T-cell (primary cell): ENCODE measurements around the gene CFAP299. TPM values are rescaled to one million over a fixed set of nuclear protein-coding genes. Genes with fewer than 3 reads are reported as not detected.

Experiments
- ATAC-seq, 4 experiments: fragments of 200-7000 bp in 3 of 4; fragments of 150-1000 bp in 1 of 4; cut with Tn5 transposase; replicated peaks in 1 of 4; 1 replicate in 3 of 4; 2 replicates in 1 of 4; pipeline ENCODE4 v1.10.0; 2021; ENCODE audit warnings: moderate library complexity in 3 of 4, mild to moderate bottlenecking in 2 of 4, moderate number of reproducible peaks in 1 of 4
- CTCF ChIA-PET, 2 donors: fragments of 300-600 bp; sonication (Branson Sonifier 250); formaldehyde crosslinking; loops; one replicate each; lab custom pipeline; 2022; ENCODE audit warnings: antibody characterized with exemption in 2 of 2; lab: Charles Lee
- POLR2A ChIA-PET, 2 donors: fragments of 300-600 bp; sonication (Branson Sonifier 250); formaldehyde crosslinking; loops; one replicate each; lab custom pipeline; 2022; ENCODE audit warnings: antibody characterized with exemption in 2 of 2; lab: Charles Lee
- DNase-seq, 35 experiments: peaks; one replicate each; pipeline versions ENCODE4 v3.0.0 to v3.0.0-alpha.2; 2013 to 2023
- H3K27ac ChIP-seq: one replicate; pipeline ENCODE4 v1.5.1; 2013; ENCODE audit warnings: low read length
- H3K27me3 ChIP-seq, 2 experiments: replicated peaks in 1 of 2; 1 replicate in 1 of 2; 2 replicates in 1 of 2; pipeline versions ENCODE4 v1.6.1 to v1.7.0; 2013; ENCODE audit warnings: low read length in 1 of 2, mixed read lengths in 1 of 2; ENCODE audit not compliant: control insufficient read depth in 2 of 2, insufficient read depth in 2 of 2; ENCODE audit errors: extremely low read depth in 1 of 2
- H3K36me3 ChIP-seq, 2 donors: 1 replicate in 1 of 2; 2 replicates in 1 of 2; pipeline versions ENCODE4 v1.6.1 to v1.7.0; 2013; ENCODE audit warnings: low read length in 1 of 2; ENCODE audit not compliant: control insufficient read depth in 2 of 2, insufficient read depth in 1 of 2; ENCODE audit errors: extremely low read depth in 1 of 2
- H3K4me1 ChIP-seq, 2 experiments: 1 replicate in 1 of 2; 2 replicates in 1 of 2; pipeline versions ENCODE4 v1.6.1 to v1.7.0; 2013; ENCODE audit warnings: low read length in 2 of 2, mixed read lengths in 1 of 2; ENCODE audit not compliant: insufficient read depth in 2 of 2, control insufficient read depth in 1 of 2; ENCODE audit errors: extremely low read depth in 1 of 2
- H3K4me3 ChIP-seq, 2 donors: 1 replicate in 1 of 2; 2 replicates in 1 of 2; pipeline versions ENCODE4 v1.5.1 to v1.7.0; 2013; ENCODE audit warnings: mild to moderate bottlenecking in 2 of 2, low read length in 1 of 2, moderate library complexity in 1 of 2; ENCODE audit not compliant: control insufficient read depth in 1 of 2; ENCODE audit errors: extremely low read depth in 1 of 2
- H3K9me3 ChIP-seq: 2 replicates; pipeline ENCODE4 v1.7.0; 2013
- H3K27ac Mint-ChIP-seq, 2 donors: one replicate each; pipeline ENCODE4 v1.8.0; 2020 to 2021; ENCODE audit warnings: mild to moderate bottlenecking in 2 of 2, mixed read lengths in 2 of 2
- H3K27me3 Mint-ChIP-seq, 2 donors: one replicate each; pipeline ENCODE4 v1.8.0; 2021 to 2022; ENCODE audit warnings: mixed read lengths in 2 of 2
- H3K36me3 Mint-ChIP-seq: one replicate; pipeline ENCODE4 v1.8.0; 2021; ENCODE audit warnings: mixed read lengths
- H3K4me1 Mint-ChIP-seq, 3 donors: one replicate each; pipeline ENCODE4 v1.8.0; 2020 to 2022; ENCODE audit warnings: mixed read lengths in 3 of 3, mild to moderate bottlenecking in 1 of 3
- H3K4me3 Mint-ChIP-seq, 3 donors: one replicate each; pipeline ENCODE4 v1.8.0; 2020 to 2022; ENCODE audit warnings: mild to moderate bottlenecking in 3 of 3, mixed read lengths in 3 of 3, moderate library complexity in 3 of 3
- H3K9me3 Mint-ChIP-seq, 3 donors: one replicate each; pipeline ENCODE4 v1.8.0; 2020 to 2022; ENCODE audit warnings: mixed read lengths in 3 of 3
- WGBS: methylation state at CpG from one replicate; pipeline ENCODE4 v1.1.5; 2013; ENCODE audit warnings: missing lambda C conversion rate; ENCODE audit not compliant: insufficient coverage; 5-methylcytosine and 5-hydroxymethylcytosine counted together
- total RNA-seq, 35 experiments: library from RNA in 6 of 35; stranded (reverse) in 6 of 35; fragments of 120-200 nt in 1 of 35; gene quantifications; one replicate each; pipeline versions ENCODE4 v1.2.1 to v1.2.4 and lab custom pipeline; 2013 to 2026

Gene CFAP299
- total RNA-seq, 5 donors from 2014 or later (not counting 1 experiment from before 2014, with no cell fraction given), result 0.35 TPM; not detected in 4

GRCh38 chr4:80986011-80986410, 650.5 kb downstream of the CFAP299 start:
- CTCF ChIA-PET, result interaction anchor here in 1 of 2 donors (0.6 to 1.5 kb wide), 3 partner anchors 54 to 624 kb away, joined by 4 to 7 read pairs (median 6); no protein-coding TSS in a partner anchor
- H3K27me3 ChIP-seq, result no peaks in the 10 kb centered on the region
- no peak overlapping the region for H3K4me3 ChIP-seq
- no peaks in the 10 kb centered on the region for H3K9me3 ChIP-seq
- H3K4me3 Mint-ChIP-seq, result no peak overlapping the region
- H3K4me1 ChIP-seq, result no peaks in the 10 kb centered on the region
- H3K27me3 Mint-ChIP-seq, result peaks cover 15 to 20% of the 10 kb centered on the region in 2 donors
- no peaks in the 10 kb centered on the region for H3K9me3 Mint-ChIP-seq
- H3K4me1 Mint-ChIP-seq, result peaks cover 0 to 5% (median 4%) of the 10 kb centered on the region in 3 donors
- ATAC-seq (no peak), DNase-seq (no peak)
- H3K27ac ChIP-seq, result no peak overlapping the region
- POLR2A ChIA-PET, result no interaction called here
- H3K27ac Mint-ChIP-seq, result no peak overlapping the region
- H3K36me3 ChIP-seq, result no peaks in the 10 kb centered on the region
- no peaks in the 10 kb centered on the region for H3K36me3 Mint-ChIP-seq

- Mint-ChIP-seq H3K36me3 (no peaks in the 10 kb centered on the region), H3K9me3 (no peaks in the 10 kb centered on the region), H3K4me1 (peaks cover 0 to 5% (median 4%) of the 10 kb centered on the region in 3 donors), H3K27ac (no peak overlapping the region), H3K27me3 (peaks cover 5 to 13% of the 10 kb centered on the region in 2 donors), H3K4me3 (no peak overlapping the region)
- WGBS, result 14% methylated on average over 1 of the region's 2 CpGs
- ChIA-PET POLR2A (interaction anchor here (0.5 to 0.7 kb wide), 2 partner anchors 628 to 1912 kb away, joined by 3 to 8 read pairs; no protein-coding TSS in a partner anchor), CTCF (interaction anchor here (0.6 to 4.2 kb wide), 21 partner anchors 9 to 808 kb away, joined by 3 to 37 read pairs (median 5); no protein-coding TSS in a partner anchor)
- Histone ChIP-seq H3K4me1 (no peaks in the 10 kb centered on the region), H3K27me3 (no peaks in the 10 kb centered on the region), H3K9me3 (no peaks in the 10 kb centered on the region), H3K36me3 (no peaks in the 10 kb centered on the region), H3K4me3 (no peak overlapping the region), H3K27ac (no peak overlapping the region)
- ATAC-seq (peak in 2 of 4 experiments; percentile 13 to 53), DNase-seq (peak in 12 of 35 experiments; percentile 2 to 69 (median 6))
Observed at GRCh38 chr4:80989921-80990544, 654.5 kb downstream of the CFAP299 start.

- Mint-ChIP-seq H3K4me3 (no peak overlapping the region), H3K27ac (no peak overlapping the region), H3K9me3 (no peaks in the 10 kb centered on the region), H3K4me1 (peaks cover 0 to 5% (median 4%) of the 10 kb centered on the region in 3 donors), H3K27me3 (peaks cover 5 to 13% of the 10 kb centered on the region in 2 donors), H3K36me3 (no peaks in the 10 kb centered on the region)
- Histone ChIP-seq H3K9me3 (no peaks in the 10 kb centered on the region), H3K27ac (no peak overlapping the region), H3K36me3 (no peaks in the 10 kb centered on the region), H3K4me1 (no peaks in the 10 kb centered on the region), H3K4me3 (no peak overlapping the region), H3K27me3 (no peaks in the 10 kb centered on the region)
- ChIA-PET POLR2A (interaction anchor here in 1 of 2 donors (0.5 kb wide), 1 partner anchor 1911 kb away, joined by 8 read pairs; no protein-coding TSS in a partner anchor), CTCF (interaction anchor here (0.6 to 4.2 kb wide), 11 partner anchors 10 to 632 kb away, joined by 3 to 37 read pairs (median 10); no protein-coding TSS in a partner anchor)
- DNase-seq, result no peak
- ATAC-seq, result no peak
- no CpG with 5 or more reads among the region's 2 CpGs for WGBS
Observed at GRCh38 chr4:80990851-80991250, 655.3 kb downstream of the CFAP299 start.

GRCh38 chr4:80999943-81000342, 664.4 kb downstream of the CFAP299 start:
- Mint-ChIP-seq H3K27ac (no peak overlapping the region), H3K27me3 (peaks cover 5 to 11% of the 10 kb centered on the region in 2 donors), H3K36me3 (no peaks in the 10 kb centered on the region), H3K9me3 (no peaks in the 10 kb centered on the region), H3K4me3 (no peak overlapping the region), H3K4me1 (peaks cover 0 to 7% (median 0%) of the 10 kb centered on the region in 3 donors)
- WGBS, result no CpG with 5 or more reads among the region's 3 CpGs
- H3K9me3 ChIP-seq, result no peaks in the 10 kb centered on the region
- CTCF ChIA-PET, result no interaction called here
- no peak overlapping the region for H3K4me3 ChIP-seq
- no peaks in the 10 kb centered on the region for H3K36me3 ChIP-seq
- POLR2A ChIA-PET, result no interaction called here
- no peak for DNase-seq
- H3K27me3 ChIP-seq, result no peaks in the 10 kb centered on the region
- ATAC-seq, result no peak
- no peak overlapping the region for H3K27ac ChIP-seq
- H3K4me1 ChIP-seq, result no peaks in the 10 kb centered on the region

GRCh38 chr4:81003597-81004111, 668.1 kb downstream of the CFAP299 start:
- no peak overlapping the region for H3K4me3 Mint-ChIP-seq
- DNase-seq, result no peak
- H3K4me1 Mint-ChIP-seq, result peaks cover 0 to 7% (median 0%) of the 10 kb centered on the region in 3 donors
- WGBS, result 17% methylated on average over 1 of the region's 2 CpGs
- no peaks in the 10 kb centered on the region for H3K36me3 ChIP-seq
- H3K4me1 ChIP-seq, result no peaks in the 10 kb centered on the region
- ChIA-PET CTCF (interaction anchor here (0.6 kb wide), 2 partner anchors 12 to 641 kb away, joined by 3 read pairs; no protein-coding TSS in a partner anchor), POLR2A (no interaction called here)
- H3K27ac ChIP-seq, result no peak overlapping the region
- peaks cover 3 to 17% of the 10 kb centered on the region in 2 donors for H3K27me3 Mint-ChIP-seq
- no peaks in the 10 kb centered on the region for H3K36me3 Mint-ChIP-seq
- ATAC-seq, result no peak
- no peak overlapping the region for H3K27ac Mint-ChIP-seq
- no peaks in the 10 kb centered on the region for H3K9me3 Mint-ChIP-seq
- no peak overlapping the region for H3K4me3 ChIP-seq
- H3K9me3 ChIP-seq, result no peaks in the 10 kb centered on the region
- H3K27me3 ChIP-seq, result no peaks in the 10 kb centered on the region

DNA sequence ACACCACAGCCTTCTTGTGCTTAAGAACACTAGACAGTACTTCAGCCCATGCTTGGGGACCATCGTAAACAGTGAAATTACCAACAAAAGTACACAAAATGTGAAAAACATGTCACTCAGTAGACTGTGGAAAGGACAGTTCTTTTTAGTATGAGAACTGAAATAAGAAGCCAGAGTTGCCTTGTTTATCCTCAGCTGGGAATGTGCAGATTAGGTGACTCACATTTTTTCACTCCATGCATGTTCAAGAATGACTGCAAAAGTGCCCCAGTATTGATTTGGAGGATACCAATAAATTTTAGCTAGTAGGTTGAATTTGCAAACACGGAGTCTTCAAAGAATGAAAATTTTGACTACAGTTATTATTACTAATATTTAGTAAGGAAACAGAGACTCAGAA, 671.9 kb downstream of the CFAP299 start:
- Histone ChIP-seq H3K4me1 (no peaks in the 10 kb centered on the region), H3K4me3 (no peak overlapping the region), H3K27ac (no peak overlapping the region), H3K9me3 (no peaks in the 10 kb centered on the region), H3K27me3 (peaks cover 0 to 6% of the 10 kb centered on the region in 2 experiments), H3K36me3 (no peaks in the 10 kb centered on the region)
- no peak for ATAC-seq
- Mint-ChIP-seq H3K4me1 (peaks cover 0 to 7% (median 0%) of the 10 kb centered on the region in 3 donors), H3K27me3 (peaks cover 3 to 17% of the 10 kb centered on the region in 2 donors), H3K9me3 (no peaks in the 10 kb centered on the region), H3K36me3 (no peaks in the 10 kb centered on the region), H3K4me3 (no peak overlapping the region), H3K27ac (no peak overlapping the region)
- ChIA-PET POLR2A (no interaction called here), CTCF (interaction anchor here in 1 of 2 donors (1.0 kb wide), 1 partner anchor 18 kb away, joined by 3 read pairs; no protein-coding TSS in a partner anchor)
- WGBS, result no CpG with 5 or more reads among the region's 2 CpGs
- no peak for DNase-seq
